DMS53 (cell line): ENCODE data around the gene AGFG1.
"Not testable (repeated sequence)": the region's sequence is repeated elsewhere in the genome, so short reads cannot be mapped to it uniquely, and the experiment has no call there.

Experiments used
- DNase-seq: peaks from one replicate; lab custom pipeline; 2025; lab: John Stamatoyannopoulos, UW

Gene AGFG1

GRCh38 chr2:227540352-227540751, 68.4 kb downstream of the AGFG1 start:
- not testable (repeated sequence) for DNase-seq

- DNase-seq: peak; percentile 32
Measured at GRCh38 chr2:227545990-227546389, 74.0 kb downstream of the AGFG1 start.

- DNase-seq: no peak
Measured at GRCh38 chr2:227551836-227552235, 79.9 kb downstream of the AGFG1 start.

GRCh38 chr2:227562581-227562980, 90.6 kb downstream of the AGFG1 start:
- no peak for DNase-seq

GRCh38 chr2:227565080-227565479, 93.1 kb downstream of the AGFG1 start:
- DNase-seq: no peak

- DNase-seq: no peak
Measured at GRCh38 chr2:227566012-227566411, 94.1 kb downstream of the AGFG1 start.

- no peak for DNase-seq
Measured at GRCh38 chr2:227568852-227569169, 96.9 kb downstream of the AGFG1 start.

GRCh38 chr2:227570615-227571014, 98.7 kb downstream of the AGFG1 start:
- no peak for DNase-seq

- DNase-seq: peak; percentile 19
Measured at GRCh38 chr2:227576110-227576509, 104.2 kb downstream of the AGFG1 start.

GRCh38 chr2:227576812-227577211, 104.9 kb downstream of the AGFG1 start:
- no peak for DNase-seq

GRCh38 chr2:227577555-227577954, 105.6 kb downstream of the AGFG1 start:
- no peak for DNase-seq

GRCh38 chr2:227578642-227579041, 106.7 kb downstream of the AGFG1 start:
- no peak for DNase-seq

- peak; percentile 24 for DNase-seq
Measured at GRCh38 chr2:227579791-227580190, 107.8 kb downstream of the AGFG1 start.

GRCh38 chr2:227582369-227582768, 110.4 kb downstream of the AGFG1 start:
- no peak for DNase-seq

- no peak for DNase-seq
Measured at GRCh38 chr2:227592694-227593387, 120.9 kb downstream of the AGFG1 start.

- DNase-seq: no peak
Measured at GRCh38 chr2:227595797-227596196, 123.8 kb downstream of the AGFG1 start.

- no peak for DNase-seq
Measured at GRCh38 chr2:227597036-227597435, 125.1 kb downstream of the AGFG1 start.

- DNase-seq: no peak
Measured at GRCh38 chr2:227597998-227598397, 126.0 kb downstream of the AGFG1 start.

GRCh38 chr2:227598835-227599503, 127.0 kb downstream of the AGFG1 start, which contains the start of gene SCYGR2:
SCYGR2 (plus strand) TSS chr2:227598893; CDS start chr2:227598893, 0 bp downstream.
- not testable (repeated sequence) for DNase-seq

- DNase-seq: no peak
Measured at GRCh38 chr2:227602358-227602757, 130.4 kb downstream of the AGFG1 start.

- DNase-seq: no peak
Measured at GRCh38 chr2:227606476-227606875, 134.5 kb downstream of the AGFG1 start.

- peak; percentile 28 for DNase-seq
Measured at GRCh38 chr2:227607941-227608340, 136.0 kb downstream of the AGFG1 start.

- DNase-seq: peak; percentile 86
Measured at GRCh38 chr2:227608561-227609338, 136.8 kb downstream of the AGFG1 start.
